ENCODE results near the gene TEAD2. TPM values are rescaled to one million over a fixed set of nuclear protein-coding genes. Genes with fewer than 3 reads are reported as not detected.
A peak's percentile ranks its signal among the peaks of the same experiment; 100 is the strongest.

The TEAD2 gene
- total RNA-seq, 1 experiment from 2014 or later = 106 TPM

- Mint-ChIP-seq H3K36me3 (peaks cover 13% of the 10 kb centered on the region), H3K27ac (no peak overlapping the region), H3K27me3 (ENCODE audit: low read depth) (peaks cover 52% of the 10 kb centered on the region), H3K4me1 (peaks cover 29% of the 10 kb centered on the region), H3K4me3 (no peak overlapping the region), H3K9me3 (no peaks in the 10 kb centered on the region)
- TF ChIP-seq ZNF263 (CRISPR knock-in tag; IDR thresholded peaks at IDR 0.05; ENCODE audit: low read depth) (no peak), E2F1 (CRISPR knock-in tag; IDR thresholded peaks at IDR 0.05) (no peak), RORB (CRISPR knock-in tag; IDR thresholded peaks at IDR 0.05) (no peak), ERG (CRISPR knock-in tag; IDR thresholded peaks at IDR 0.05) (no peak), ETV6 (CRISPR knock-in tag; IDR thresholded peaks at IDR 0.05) (no peak), NR1H2 (CRISPR knock-in tag; IDR thresholded peaks at IDR 0.05) (no peak), ZNF138 (CRISPR knock-in tag; conservative IDR thresholded peaks at IDR 0.05) (no peak), ZNF232 (CRISPR knock-in tag; IDR thresholded peaks at IDR 0.05) (no peak), JUN (CRISPR knock-in tag; IDR thresholded peaks at IDR 0.05) (no peak), ESRRA (CRISPR knock-in tag; IDR thresholded peaks at IDR 0.05; ENCODE audit: borderline replicate concordance) (no peak), AFF4 (CRISPR knock-in tag; IDR thresholded peaks at IDR 0.05; ENCODE audit: borderline replicate concordance) (no peak), ZNF512 (CRISPR knock-in tag; IDR thresholded peaks at IDR 0.05; ENCODE audit: borderline replicate concordance) (no peak), NFE2L1 (CRISPR knock-in tag; IDR thresholded peaks at IDR 0.05) (no peak), ZMAT4 (CRISPR knock-in tag; IDR thresholded peaks at IDR 0.05) (no peak), OVOL2 (CRISPR knock-in tag; IDR thresholded peaks at IDR 0.05; ENCODE audit: borderline replicate concordance) (no peak)
- no peak for ATAC-seq
- CTCF ChIA-PET = interaction anchor here (1.0 to 2.2 kb wide), 4 partner anchors 9 to 85 kb away, joined by 3 to 14 read pairs (median 4); no protein-coding TSS in a partner anchor
- no peak for DNase-seq (ENCODE audit: low spot score)
- POLR2A ChIA-PET = no interaction called here
Measured at GRCh38 chr19:49336482-49337266, 25.5 kb downstream of the TEAD2 start.

GRCh38 chr19:49335784-49336481, 26.3 kb downstream of the TEAD2 start:
- ATAC-seq = no peak
- peaks cover 32% of the 10 kb centered on the region for H3K4me1 Mint-ChIP-seq
- POLR2A ChIA-PET = no interaction called here
- TF ChIP-seq ATF2 (CRISPR knock-in tag; IDR thresholded peaks at IDR 0.05; ENCODE audit: borderline replicate concordance, low read depth) (no peak), MLX (CRISPR knock-in tag; IDR thresholded peaks at IDR 0.05) (no peak), ZNF232 (CRISPR knock-in tag; IDR thresholded peaks at IDR 0.05) (no peak), ZNF396 (CRISPR knock-in tag; IDR thresholded peaks at IDR 0.05; ENCODE audit: borderline replicate concordance) (no peak)

More at GRCh38 chr19:49335784-49336481, 26.3 kb downstream of the TEAD2 start:
- no peak overlapping the region for H3K27ac Mint-ChIP-seq
- peak; percentile 1 for DNase-seq (ENCODE audit: low spot score)
- H3K9me3 Mint-ChIP-seq = no peaks in the 10 kb centered on the region
- H3K4me3 Mint-ChIP-seq = no peak overlapping the region
- CTCF ChIA-PET = interaction anchor here (1.3 kb wide), 1 partner anchor 110 kb away, joined by 3 read pairs; no protein-coding TSS in a partner anchor
- peaks cover 7% of the 10 kb centered on the region for H3K36me3 Mint-ChIP-seq
- peaks cover 52% of the 10 kb centered on the region for H3K27me3 Mint-ChIP-seq (ENCODE audit: low read depth)

All from WTC11 (cell line).